NCI-H82 treated with DMSO at 0.1 percent for 48 hours (cell line): ENCODE results near the gene DYSF.

Experiments used
- DNase-seq: peaks from one replicate; lab custom pipeline; 2025; ENCODE audit not compliant: unreplicated experiment; lab: John Stamatoyannopoulos, UW

DYSF gene

GRCh38 chr2:71455741-71456569, 2.6 kb downstream of the DYSF start:
- no peak for DNase-seq

- DNase-seq, result no peak
Measured at GRCh38 chr2:71456617-71457016, 3.3 kb downstream of the DYSF start.

GRCh38 chr2:71457123-71457915, 4.0 kb downstream of the DYSF start:
- no peak for DNase-seq

DNA sequence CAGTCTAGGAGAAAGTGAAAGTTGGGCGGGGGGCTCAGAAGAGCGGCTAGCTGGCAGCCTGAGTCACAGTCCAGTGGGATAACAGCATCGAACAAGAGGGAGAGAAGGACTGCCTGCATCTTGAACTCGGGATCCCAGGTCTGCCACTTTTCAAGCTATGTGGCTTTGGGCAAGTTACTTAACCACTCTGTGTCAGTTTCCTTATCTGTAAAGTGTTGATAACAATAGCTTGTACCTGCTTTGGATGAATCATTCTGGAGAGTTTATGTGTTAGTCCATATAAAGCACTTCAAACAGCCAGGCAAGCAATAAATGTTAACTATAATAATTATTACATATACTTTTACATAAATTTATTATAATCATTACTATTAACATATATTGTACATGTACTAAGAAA, 4.6 kb downstream of the DYSF start:
- no peak for DNase-seq

DNA sequence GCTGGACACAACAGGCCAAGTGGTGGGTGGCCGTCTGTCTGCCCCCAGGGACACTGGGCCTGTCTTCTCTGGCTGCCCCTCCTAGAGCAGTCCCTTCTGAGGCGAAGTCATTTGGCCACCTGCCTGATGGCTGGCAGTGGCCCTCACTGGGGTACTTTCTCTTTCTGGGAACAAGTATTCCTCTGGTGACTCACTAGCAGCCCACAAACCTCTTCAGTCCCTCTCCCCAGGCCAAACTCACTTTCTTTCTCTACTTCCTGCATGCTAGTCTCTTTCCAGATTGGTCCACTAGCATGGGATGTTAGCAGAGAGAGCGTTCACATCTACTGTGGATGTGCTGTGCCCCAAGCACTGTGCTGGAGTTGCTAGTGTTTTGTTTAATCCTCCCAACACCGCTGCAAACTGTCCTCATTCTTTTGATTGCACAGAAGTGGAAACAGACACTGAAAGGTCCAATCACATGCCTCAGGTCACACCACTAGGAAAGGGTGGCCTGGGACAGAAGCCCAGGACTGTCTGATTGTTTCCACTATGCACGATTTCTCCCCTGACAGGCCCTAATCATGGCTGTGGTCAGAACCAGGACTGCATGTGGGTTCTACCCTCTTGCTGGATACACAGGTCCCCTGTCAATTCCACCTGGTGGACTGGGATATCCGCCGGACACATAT, 5.2 kb downstream of the DYSF start:
- no peak for DNase-seq

DNA sequence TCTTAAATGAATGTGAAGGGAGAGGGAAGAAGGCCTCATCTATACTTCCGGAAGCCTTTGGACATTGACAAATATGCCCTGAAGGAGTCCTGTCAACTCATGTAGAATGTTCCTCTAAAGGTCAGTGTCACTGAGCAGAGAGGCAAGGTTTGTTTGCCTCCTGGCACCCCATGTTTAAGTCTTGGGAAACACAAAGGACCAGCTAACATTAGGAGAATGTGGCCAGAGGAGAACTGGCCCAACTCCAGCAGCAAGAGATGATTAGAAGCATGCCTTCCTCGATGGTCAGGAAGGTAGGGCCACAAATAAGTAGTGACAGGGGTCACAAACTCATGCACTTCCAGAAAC, 5.7 kb downstream of the DYSF start:
- no peak for DNase-seq

- DNase-seq, result no peak
Measured at GRCh38 chr2:71460056-71460455, 6.7 kb downstream of the DYSF start.

GRCh38 chr2:71460595-71461303, 7.4 kb downstream of the DYSF start:
- no peak for DNase-seq

DNA sequence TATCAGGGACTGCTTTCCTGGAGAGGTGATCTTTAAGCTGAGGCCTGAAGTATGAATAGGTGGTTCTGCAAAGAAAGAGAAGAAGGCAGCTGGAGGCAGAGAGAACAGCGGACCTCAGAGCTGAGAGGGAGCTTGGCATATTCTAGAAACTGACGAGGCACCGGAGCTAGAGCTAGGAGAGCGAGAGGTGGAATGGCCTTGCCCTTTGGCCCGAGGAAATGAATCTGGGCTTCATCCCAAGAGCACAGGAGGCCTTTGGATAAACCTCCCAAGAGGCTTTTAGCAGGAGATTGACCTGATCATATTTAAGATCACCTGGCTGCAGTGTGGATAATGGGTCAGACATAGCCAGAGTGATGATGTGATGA, 7.9 kb downstream of the DYSF start:
- no peak for DNase-seq

DNA sequence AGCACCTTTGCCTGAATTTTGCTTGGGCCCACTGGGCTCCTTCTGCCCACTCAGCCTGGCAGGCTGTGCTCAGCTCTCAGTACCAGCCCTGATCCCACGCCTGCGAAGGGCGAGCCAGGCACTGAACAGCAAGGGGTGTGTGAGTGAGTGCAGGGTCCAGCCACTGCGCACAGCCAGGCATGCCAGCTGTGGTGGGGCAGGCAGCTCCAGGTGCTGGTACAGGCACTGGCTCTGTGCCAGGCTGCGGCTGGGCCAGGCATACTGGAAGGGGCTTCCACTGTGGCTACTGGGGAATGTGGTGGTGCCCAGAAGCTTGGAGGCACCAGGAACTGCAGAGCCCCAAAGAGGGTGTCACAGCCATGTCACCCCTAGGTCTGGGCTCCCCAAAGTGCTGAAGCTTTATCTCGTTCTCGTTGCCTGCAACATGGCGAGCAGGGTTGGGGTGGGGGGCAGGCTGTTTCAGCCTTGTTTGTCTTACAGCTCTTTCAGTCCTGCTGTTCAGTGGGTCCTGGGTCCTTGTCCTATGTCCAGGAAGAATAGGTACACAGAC, 8.8 kb downstream of the DYSF start:
- DNase-seq, result no peak

DNA sequence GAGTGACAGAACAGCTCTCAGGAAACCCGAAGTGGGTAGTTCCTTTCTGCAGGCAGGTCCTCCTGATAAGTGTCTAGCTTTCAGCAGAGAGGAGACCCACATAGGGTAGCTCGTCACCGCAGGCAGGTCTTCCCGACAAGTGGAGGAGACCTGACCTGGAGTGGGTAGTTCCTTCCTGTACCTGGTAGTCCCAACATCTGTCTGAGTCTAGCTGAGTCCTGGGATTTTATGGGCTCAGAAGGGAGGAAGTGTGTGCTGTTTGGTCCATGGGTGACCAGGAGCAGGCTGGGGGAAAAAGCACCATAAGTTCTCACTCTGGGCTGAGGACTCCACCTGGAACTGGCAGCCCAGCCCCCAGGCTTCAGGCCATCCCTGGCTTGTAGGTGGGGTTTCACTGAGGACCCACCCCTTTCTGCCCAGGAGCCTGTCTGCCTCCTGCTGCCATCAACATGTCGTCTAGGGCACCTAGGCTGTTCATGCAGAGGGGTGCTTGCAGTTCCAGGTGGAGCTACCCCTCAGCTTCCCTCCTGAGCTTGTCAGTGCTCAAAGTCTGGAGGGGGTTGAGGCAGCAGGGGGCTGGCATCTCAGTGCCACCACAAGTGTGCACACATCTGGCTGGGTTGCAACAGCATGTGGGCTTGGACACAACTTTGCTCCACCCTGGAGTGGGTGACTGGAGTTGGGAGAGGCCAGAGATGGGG, 9.4 kb downstream of the DYSF start:
- DNase-seq, result no peak

- no peak for DNase-seq
Measured at GRCh38 chr2:71463342-71463654, 9.9 kb downstream of the DYSF start.

DNA sequence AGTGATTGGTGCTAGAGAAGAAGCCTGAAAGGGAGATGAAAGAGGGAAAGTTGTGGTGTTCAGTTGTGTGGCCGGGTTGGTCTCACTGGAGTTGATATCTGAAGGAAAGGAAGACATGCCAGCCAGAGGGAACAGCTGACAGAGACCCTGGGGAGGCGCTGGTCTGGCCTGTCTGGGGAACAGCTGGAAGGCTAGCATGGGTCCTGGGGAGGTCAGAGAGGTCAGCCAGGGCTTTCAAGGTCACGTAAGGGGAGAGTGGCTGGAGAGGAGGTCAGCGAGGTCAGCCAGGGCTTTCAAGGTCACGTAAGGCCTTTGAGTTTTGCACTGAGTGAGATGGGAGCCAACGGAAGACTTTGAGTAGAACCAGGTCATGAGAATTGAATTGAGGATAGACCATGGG, 11.0 kb downstream of the DYSF start:
- no peak for DNase-seq

DNA sequence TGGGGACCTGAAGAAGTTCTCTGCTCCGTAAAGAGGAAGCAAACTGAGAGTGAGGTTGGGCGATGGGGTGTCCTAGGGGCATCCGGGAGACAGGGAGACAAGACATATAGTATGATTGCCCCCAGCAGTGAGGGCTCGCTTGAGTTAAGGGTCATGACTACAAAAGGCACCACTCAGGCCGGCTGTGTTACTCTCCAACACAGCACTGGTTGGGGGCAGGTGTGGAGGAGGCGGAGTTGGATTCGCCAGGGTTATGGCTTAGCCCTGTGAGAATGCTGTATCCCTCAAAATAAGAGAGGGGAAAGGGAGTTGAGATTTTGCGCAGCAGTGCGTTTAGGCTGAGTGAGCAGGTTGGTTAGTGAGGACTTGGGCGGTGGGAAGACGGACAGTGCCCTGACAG, 12.0 kb downstream of the DYSF start:
- DNase-seq, result no peak

DNA sequence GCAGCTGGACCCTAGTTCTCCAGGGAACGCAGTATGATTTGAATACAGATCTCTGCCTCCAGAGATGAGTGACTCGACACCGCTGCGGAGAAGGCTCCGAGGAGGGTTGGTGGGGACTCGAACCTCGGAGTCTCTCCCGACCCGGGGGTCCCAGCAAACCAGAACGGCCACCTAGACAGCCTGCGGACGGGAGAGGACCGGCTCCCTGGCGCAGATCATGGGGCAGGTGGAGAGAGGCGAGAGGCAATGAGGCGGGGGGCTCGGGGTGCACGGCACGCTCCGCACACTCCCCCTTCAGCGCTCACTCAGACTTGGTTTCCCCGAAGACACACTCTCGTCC, 12.6 kb downstream of the DYSF start:
- DNase-seq, result no peak

DNA sequence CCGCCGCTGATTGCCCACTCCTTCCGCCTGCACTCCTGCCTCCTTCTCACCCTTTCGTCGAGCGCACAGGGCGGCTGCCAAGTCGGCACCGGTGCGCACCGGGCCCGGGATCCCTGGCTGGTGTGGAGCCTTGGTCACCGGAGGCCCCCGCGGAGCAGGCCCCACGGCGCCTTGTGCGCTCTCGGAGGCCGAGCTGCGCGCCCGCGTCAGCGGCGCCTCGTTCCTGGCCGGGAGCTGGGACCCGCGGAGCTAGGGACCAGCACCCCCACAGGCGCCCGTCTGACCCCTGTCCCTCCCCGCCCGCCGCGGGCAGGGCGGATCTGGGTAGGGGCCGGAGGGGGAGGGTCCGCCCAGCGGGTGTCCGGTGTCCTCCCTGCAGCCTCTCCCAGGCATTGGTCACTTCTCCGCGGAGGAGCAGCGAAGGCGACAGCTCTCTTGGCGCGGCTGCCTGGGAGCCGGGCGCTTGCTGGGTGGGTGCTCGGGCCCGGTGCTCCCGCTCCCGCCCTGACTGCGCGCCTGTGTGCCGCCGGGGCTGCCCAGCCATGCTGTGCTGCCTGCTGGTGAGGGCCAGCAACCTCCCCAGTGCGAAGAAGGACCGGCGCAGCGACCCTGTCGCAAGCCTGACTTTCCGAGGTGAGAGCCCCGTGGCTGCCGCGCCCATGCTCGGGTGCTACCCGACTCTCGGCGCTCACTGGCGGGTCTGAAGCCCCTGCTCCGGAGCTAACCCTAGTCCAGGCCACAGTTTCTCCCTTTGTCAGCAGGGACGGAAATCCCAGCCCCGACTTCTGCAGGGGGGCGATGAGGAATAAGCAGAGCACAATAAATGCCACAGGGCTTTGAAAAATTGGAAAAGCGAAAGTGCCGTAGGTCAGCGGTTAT, 13.2 kb downstream of the DYSF start:
- DNase-seq, result no peak

DNA sequence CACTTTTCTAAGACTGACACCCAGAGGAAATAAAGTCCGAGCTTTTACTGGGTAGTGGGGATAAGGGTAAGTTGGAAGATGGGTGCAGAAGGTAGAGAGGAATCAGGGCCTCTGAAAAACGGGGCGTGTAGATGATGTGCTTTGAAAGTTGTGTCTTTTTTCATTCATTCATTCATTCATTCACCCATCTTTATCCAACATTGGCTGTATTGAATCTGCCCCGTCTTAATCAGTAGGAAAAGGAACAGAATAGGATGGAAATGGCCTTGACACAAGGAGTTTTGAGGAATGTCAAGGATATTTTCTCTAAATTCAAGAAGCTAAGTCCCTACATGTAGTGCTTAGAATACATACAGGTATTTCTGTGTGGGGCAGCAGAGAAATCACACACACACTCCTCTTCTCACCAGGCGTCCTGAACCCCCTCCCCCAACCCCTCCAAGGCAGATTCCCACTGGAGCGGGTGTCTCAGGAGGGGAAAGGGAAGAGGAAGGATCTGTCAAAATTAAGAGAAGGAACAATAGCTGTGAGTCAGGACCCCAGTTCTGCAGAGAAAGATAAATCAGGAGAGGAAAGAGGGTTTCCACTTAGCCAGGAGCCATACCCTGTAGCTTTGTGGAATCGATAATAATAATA, 13.9 kb downstream of the DYSF start:
- no peak for DNase-seq

GRCh38 chr2:71468279-71469015, 15.1 kb downstream of the DYSF start:
- no peak for DNase-seq
